AG10803 (cell line): ENCODE data around the gene RBP3.

Experiments used
- DNase-seq: peaks from one replicate; pipeline ENCODE4 v3.0.0; 2010; ENCODE audit warnings: low read depth
- H3K4me3 ChIP-seq: 2 replicates; pipeline ENCODE4 v1.5.1; 2011; ENCODE audit warnings: mild to moderate bottlenecking, low read length, control low read depth
- TF ChIP-seq, protein P1 (sequence below): conservative IDR thresholded peaks from 2 replicates; pipeline ENCODE4 v1.5.1; 2011; ENCODE audit warnings: mild to moderate bottlenecking, low read length, control low read depth, inconsistent platforms

RBP3 gene

DNA sequence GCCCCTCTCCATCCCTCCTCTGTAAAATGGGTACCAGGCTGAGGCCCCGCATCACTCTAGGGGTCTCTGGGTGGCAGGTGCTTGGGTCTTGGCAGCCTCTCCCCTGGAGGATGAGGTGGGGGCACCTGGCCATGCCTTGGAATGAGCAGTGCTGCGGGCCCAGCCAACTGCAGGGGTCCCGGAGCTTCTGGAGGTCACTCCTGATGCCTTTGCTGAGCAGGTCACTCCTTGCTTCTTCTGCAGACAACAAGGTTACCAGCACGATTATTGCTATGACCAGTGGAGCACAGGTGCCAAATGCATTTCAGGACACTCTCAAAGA is 58.3 kb downstream of the RBP3 start:
- TF ChIP-seq, protein P1, sequence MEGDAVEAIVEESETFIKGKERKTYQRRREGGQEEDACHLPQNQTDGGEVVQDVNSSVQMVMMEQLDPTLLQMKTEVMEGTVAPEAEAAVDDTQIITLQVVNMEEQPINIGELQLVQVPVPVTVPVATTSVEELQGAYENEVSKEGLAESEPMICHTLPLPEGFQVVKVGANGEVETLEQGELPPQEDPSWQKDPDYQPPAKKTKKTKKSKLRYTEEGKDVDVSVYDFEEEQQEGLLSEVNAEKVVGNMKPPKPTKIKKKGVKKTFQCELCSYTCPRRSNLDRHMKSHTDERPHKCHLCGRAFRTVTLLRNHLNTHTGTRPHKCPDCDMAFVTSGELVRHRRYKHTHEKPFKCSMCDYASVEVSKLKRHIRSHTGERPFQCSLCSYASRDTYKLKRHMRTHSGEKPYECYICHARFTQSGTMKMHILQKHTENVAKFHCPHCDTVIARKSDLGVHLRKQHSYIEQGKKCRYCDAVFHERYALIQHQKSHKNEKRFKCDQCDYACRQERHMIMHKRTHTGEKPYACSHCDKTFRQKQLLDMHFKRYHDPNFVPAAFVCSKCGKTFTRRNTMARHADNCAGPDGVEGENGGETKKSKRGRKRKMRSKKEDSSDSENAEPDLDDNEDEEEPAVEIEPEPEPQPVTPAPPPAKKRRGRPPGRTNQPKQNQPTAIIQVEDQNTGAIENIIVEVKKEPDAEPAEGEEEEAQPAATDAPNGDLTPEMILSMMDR = no peak
- DNase-seq = no peak
- H3K4me3 ChIP-seq = no peak overlapping the region

DNA sequence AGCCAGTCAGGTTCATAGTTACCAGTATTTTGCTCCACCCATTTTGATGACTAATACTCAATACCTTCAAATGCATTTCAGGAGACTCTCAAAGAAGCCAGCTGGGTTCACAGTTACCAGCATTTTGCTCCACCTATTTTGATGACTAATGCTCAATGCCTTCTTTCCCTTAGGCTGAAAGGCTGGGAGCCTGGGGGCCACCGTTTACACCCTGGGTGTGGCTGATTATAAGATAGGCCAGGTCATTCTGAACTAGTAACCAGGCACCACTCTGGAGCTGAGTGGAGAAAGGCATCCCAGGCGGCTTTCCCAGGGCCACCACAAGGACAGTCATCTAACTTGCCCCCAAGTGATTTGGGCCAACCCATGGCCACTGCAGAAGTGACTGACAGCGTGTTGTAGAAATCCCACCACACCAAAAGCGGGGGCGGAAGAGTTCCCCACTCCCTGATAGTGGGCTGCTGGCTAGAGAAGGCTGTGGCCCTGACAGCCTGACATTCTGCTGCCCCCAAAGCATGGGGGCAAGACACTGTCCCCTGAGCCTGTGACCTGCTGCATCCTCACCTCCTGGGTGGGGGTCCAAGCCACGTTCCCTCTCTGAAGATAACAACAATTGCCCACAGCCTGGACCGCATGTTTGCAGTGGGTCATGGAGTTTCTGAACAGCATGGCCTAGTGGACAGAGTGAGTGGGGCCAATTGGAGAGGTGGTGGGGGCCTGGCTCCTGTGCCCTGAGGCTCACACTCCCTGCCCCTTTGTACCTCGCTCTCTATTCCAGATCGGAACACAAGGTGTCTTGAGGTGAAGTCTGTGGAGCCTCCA is 58.9 kb downstream of the RBP3 start:
- TF ChIP-seq, protein P1 = no peak
- H3K4me3 ChIP-seq = no peak overlapping the region
- peak; percentile 47 for DNase-seq
